ENCODE data around the gene LIF. TPM values are rescaled to one million over a fixed set of nuclear protein-coding genes. Genes with fewer than 3 reads are reported as not detected.

LIF gene
- total RNA-seq, 1 donor from 2014 or later: 3.8 TPM

- no peak overlapping the region for H3K27ac Mint-ChIP-seq
- peaks cover 16% of the 10 kb centered on the region for H3K27me3 Mint-ChIP-seq
- no peak for DNase-seq (ENCODE audit: extremely low spot score, unreplicated experiment)
- H3K9me3 Mint-ChIP-seq: peaks cover 5% of the 10 kb centered on the region
- TF ChIP-seq CTCF (conservative IDR thresholded peaks at IDR 0.05): no peak
- H3K4me3 Mint-ChIP-seq: no peak overlapping the region
- no peaks in the 10 kb centered on the region for H3K36me3 Mint-ChIP-seq
- peaks cover 32% of the 10 kb centered on the region for H3K4me1 Mint-ChIP-seq (ENCODE audit: unreplicated experiment)
Observed at GRCh38 chr22:30191040-30191701, 55.4 kb downstream of the LIF start.

- no peak for TF ChIP-seq CTCF (conservative IDR thresholded peaks at IDR 0.05)
- no peak for DNase-seq (ENCODE audit: extremely low spot score, unreplicated experiment)
- H3K4me3 Mint-ChIP-seq: no peak overlapping the region
- H3K4me1 Mint-ChIP-seq (ENCODE audit: unreplicated experiment): peaks cover 28% of the 10 kb centered on the region
- peaks cover 5% of the 10 kb centered on the region for H3K9me3 Mint-ChIP-seq
- H3K27me3 Mint-ChIP-seq: peaks cover 16% of the 10 kb centered on the region
- H3K36me3 Mint-ChIP-seq: no peaks in the 10 kb centered on the region
- no peak overlapping the region for H3K27ac Mint-ChIP-seq
Observed at GRCh38 chr22:30190574-30190973, 56.0 kb downstream of the LIF start.

Other genes starting within 250 kb of the LIF start
- gene HORMAD2, start 166.3 kb downstream of the LIF start, total RNA-seq (ENCODE audit: low replicate concordance): 0.43 TPM in 1 of 2 replicates, not detected in the other
- not detected in 2 replicates for gene OSM, start 20.1 kb upstream of the LIF start, total RNA-seq (ENCODE audit: low replicate concordance)
- gene CASTOR1, start 42.7 kb upstream of the LIF start, total RNA-seq (ENCODE audit: low replicate concordance): 11.4 TPM in 2 replicates
- gene TBC1D10A, start 80.2 kb upstream of the LIF start, total RNA-seq (ENCODE audit: low replicate concordance): 15.3 and 21.5 TPM in 2 replicates
- gene SF3A1, start 110.1 kb upstream of the LIF start, total RNA-seq (ENCODE audit: low replicate concordance): 160 and 190 TPM in 2 replicates
- 6.9 and 9.4 TPM in 2 replicates for gene CCDC157, start 110.2 kb upstream of the LIF start, total RNA-seq (ENCODE audit: low replicate concordance)
- gene RNF215, start 140.7 kb upstream of the LIF start, total RNA-seq (ENCODE audit: low replicate concordance): 16.9 and 29.2 TPM in 2 replicates
- 7.9 and 9.6 TPM in 2 replicates for gene SEC14L2, start 150.3 kb upstream of the LIF start, total RNA-seq (ENCODE audit: low replicate concordance)
- gene MTFP1, start 179.0 kb upstream of the LIF start, total RNA-seq (ENCODE audit: low replicate concordance): 16.1 and 20.6 TPM in 2 replicates
- gene SEC14L3, start 225.3 kb upstream of the LIF start, total RNA-seq (ENCODE audit: low replicate concordance): not detected in 2 replicates

All from type B pancreatic cell (in vitro differentiated cells).